NCI-H1048 (cell line): Measurements from ENCODE around the gene CELA1.
"Not testable (repeated sequence)": the region's sequence is repeated elsewhere in the genome, so short reads cannot be mapped to it uniquely, and the experiment has no call there.

Source experiments
- DNase-seq: peaks from one replicate; lab custom pipeline; 2025; lab: John Stamatoyannopoulos, UW

The CELA1 gene

GRCh38 chr12:51342416-51342815 is 4.1 kb downstream of the CELA1 start:
- no peak for DNase-seq

GRCh38 chr12:51341251-51342007 is 5.0 kb downstream of the CELA1 start:
- no peak for DNase-seq

- no peak for DNase-seq
Observed at GRCh38 chr12:51339750-51340149, 6.7 kb downstream of the CELA1 start.

- not testable (repeated sequence) for DNase-seq
Observed at GRCh38 chr12:51337336-51337735, 9.1 kb downstream of the CELA1 start.

- DNase-seq = no peak
Observed at GRCh38 chr12:51335931-51336330, 10.5 kb downstream of the CELA1 start.

- DNase-seq = no peak
Observed at GRCh38 chr12:51334764-51335163, 11.7 kb downstream of the CELA1 start.

- DNase-seq = no peak
Observed at GRCh38 chr12:51333536-51333935, 12.9 kb downstream of the CELA1 start.

GRCh38 chr12:51330186-51330585 is 16.3 kb downstream of the CELA1 start:
- no peak for DNase-seq

- no peak for DNase-seq
Observed at GRCh38 chr12:51329742-51330141, 16.7 kb downstream of the CELA1 start.

GRCh38 chr12:51328587-51328986 is 17.9 kb downstream of the CELA1 start:
- DNase-seq = no peak

GRCh38 chr12:51326698-51327439 is 19.6 kb downstream of the CELA1 start:
- no peak for DNase-seq

GRCh38 chr12:51324953-51325352 is 21.5 kb downstream of the CELA1 start:
- no peak for DNase-seq

- DNase-seq = no peak
Observed at GRCh38 chr12:51323966-51324895, 22.2 kb downstream of the CELA1 start, which contains the start of gene BIN2. BIN2 (minus strand) TSS chr12:51324174; CDS start chr12:51324102, 72 bp downstream.

GRCh38 chr12:51323317-51323960 is 23.0 kb downstream of the CELA1 start:
- no peak for DNase-seq

GRCh38 chr12:51322452-51322851 is 24.0 kb downstream of the CELA1 start:
- no peak for DNase-seq

- no peak for DNase-seq
Observed at GRCh38 chr12:51321882-51322281, 24.6 kb downstream of the CELA1 start.

- DNase-seq = no peak
Observed at GRCh38 chr12:51320695-51321320, 25.7 kb downstream of the CELA1 start.

- no peak for DNase-seq
Observed at GRCh38 chr12:51320311-51320694, 26.2 kb downstream of the CELA1 start.

- no peak for DNase-seq
Observed at GRCh38 chr12:51318846-51319599, 27.5 kb downstream of the CELA1 start.

GRCh38 chr12:51318057-51318806 is 28.2 kb downstream of the CELA1 start:
- DNase-seq = not testable (repeated sequence)
